T-helper 2 cell treated with Interferon-gamma antibody and Interleukin-4, amounts not matched to agents 100 ng/mL and 5 ng/mL, for 36 hours (primary cell): ENCODE data around the gene ENOX1. TPM values are rescaled to one million over a fixed set of nuclear protein-coding genes. Genes with fewer than 3 reads are reported as not detected.

Experiments
- intact Hi-C: fragments of 100-400 bp; cut with micrococcal nuclease; formaldehyde crosslinking; loops from one replicate; pipeline ENCODE4 v1.15.1; 2023
- total RNA-seq: library from RNA; stranded (reverse); gene quantifications from 2 replicates; pipeline ENCODE4 v1.2.3, GENCODE V29; 2022

Gene ENOX1
- total RNA-seq, 1 donor from 2014 or later, result not detected

DNA sequence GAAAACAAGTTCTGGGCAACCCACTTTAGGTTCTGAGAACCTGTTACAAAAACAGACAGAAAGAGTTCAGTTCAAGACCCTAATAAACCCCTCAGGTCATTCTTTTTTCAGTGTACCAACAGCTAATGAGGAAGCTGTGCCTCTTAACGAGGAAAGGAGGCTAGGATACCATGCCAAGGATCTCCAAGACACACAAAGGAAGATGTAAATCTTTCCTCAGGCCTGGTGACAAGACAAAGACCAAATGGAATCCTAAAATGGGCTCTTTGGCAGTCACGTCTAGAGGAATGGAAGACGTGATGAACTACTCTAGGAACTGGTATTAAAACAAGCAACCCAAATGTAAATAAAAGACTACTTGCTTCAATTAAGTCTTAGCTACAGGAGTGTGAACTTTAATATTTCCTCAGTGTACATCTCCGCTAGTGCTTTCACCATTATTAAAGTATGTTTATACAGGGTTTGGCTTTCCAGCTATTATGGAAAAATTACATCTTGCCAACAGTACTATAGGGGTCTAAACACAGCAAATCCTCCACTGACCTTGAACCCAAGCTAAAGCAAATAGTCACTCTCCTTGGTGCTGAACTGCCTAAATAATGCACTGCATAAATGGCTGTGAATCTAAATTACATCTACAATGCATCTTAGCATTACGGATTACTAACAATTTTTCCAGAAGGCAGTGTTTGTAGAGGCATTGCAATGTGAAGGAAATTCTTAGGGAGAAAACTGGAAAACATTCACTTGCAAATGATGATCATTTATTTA lies 42.3 kb downstream of the ENOX1 start:
- intact Hi-C loops, result no loop called here

DNA sequence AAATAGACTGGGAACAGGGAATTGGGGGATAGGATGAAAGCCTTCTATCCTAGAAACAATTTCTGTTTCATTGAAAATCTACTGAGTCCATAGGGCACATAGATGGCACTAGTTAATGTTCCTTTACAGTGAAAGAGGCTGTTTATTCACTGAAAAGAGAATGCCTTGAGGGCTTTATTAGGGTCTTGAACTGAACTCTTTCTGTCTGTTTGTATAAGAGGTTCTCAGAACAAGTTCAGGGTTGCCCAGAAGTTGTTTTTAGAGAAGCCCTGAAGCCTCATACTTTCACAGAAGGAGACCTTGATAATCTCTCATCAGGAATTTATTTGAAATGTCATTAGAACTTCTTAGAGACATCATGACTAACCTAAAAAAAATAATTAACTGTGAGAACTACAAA lies 43.9 kb downstream of the ENOX1 start:
- intact Hi-C loops, result no loop called here

DNA sequence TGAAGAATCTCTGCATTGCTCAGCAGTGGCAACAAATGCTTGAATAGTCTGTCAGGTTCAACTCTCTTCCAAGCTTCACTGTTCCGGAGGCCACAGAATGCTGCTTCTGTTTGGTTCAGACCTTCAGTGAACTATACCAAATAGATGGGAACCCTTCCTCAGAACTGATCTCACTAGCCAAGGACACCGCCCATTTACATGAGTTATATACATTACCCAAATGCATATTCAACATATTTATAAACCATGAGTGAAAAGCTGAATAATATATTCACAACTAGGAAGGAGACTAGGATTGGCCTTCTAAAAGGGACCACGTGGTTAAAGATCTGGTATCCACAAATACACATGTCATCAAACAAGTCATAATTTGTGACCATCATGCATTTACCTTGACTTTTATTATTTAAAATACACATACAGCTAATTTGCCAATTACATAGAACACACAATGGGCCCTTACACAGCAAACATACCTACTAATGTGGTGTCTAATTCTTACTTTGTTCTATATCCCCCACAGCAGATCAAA lies 49.3 kb downstream of the ENOX1 start:
- intact Hi-C loops, result no loop called here

DNA sequence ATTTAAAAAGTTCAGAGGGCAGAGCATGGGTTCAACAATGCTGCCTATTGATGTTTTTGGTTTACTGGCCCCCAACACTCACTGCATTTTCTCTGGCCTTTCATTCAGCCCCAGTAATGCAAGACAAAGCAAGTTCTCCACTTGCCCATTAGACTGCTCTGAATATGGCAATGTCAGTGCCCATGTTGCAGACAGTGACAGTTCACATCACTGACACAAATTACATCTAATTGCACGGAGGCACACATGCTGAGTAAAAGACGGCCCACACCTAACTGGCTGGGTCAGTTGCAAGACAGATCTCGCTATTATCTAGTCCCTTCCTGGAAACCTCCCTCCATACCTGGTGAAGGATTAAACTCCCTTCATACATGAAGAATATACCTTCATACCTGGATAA lies 54.0 kb downstream of the ENOX1 start:
- intact Hi-C loops, result no loop called here

DNA sequence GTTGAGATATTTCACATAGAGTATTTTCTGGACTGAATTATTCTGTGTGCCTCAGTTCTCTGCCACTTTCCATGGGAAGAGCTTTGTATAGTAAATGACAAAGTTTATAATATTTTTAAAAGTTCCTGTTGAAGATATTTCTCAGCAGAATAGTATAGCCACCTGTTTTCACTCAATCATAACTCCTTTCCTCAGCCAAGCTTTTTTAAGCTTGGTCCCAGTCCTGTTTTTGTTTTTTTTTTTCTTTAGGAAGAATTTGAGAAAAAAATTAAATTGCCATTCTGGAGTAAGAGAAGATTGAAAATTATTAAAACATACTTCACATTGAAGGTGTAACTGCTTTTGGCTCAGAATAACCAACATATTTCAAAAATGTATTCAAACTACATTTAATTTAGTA lies 55.5 kb downstream of the ENOX1 start:
- intact Hi-C loops, result no loop called here

DNA sequence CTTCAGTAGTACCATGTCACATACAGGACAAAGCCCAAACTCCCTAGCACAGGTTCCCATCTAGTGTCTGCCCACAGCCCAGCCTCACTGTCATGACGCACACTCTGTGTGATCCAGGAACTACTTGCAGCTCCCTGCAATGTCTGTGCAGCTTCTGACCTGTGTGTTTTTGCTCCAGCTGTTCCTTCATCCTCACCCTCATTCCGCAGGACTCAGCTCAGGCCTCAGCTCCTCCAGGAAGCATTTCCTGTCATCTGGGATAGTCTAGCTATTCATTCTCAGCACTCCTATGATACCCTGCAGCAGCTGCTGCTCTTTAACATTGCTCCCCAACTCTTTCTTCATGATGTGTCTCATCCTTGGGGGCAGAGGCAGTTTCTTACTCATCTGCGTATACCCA lies 56.1 kb downstream of the ENOX1 start:
- intact Hi-C loops, result no loop called here

DNA sequence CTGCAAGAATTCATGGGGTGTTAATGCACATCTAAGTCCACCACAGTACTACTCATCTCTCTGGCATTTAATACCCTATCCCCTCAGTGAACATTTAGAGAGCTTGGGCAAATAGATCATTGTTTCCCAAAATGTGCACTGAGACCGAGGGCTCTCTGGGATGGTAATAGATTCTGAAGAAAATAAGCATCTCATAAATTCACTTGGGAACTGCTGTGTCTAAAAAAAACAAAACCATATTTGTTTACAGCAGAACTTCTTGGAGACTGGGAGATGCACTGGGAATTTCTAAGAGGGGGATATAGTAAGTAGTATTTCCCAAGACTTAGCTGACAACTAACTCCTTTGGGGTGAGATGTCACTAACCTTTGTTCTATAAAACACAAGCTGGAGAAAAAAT lies 58.4 kb downstream of the ENOX1 start:
- intact Hi-C loops, result no loop called here

DNA sequence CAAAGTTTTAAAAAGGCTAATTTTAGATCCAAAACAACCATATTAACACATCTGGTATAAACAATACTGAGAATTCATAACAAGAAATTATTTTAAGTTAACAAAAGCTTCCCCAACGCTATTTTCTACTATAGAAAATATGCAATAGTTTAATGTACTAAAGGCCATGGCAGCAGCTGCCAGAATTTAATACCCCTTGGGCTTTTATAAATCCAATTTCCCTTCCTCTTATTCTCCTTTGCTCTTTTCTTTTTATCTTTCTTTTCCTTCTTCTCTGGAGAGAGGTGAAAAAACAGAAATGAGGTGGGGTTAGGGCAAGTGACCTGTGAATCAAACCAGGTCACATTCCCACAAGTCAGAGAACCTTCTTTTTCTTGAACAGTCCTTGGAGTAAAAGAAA lies 58.9 kb downstream of the ENOX1 start:
- intact Hi-C loops, result no loop called here

DNA sequence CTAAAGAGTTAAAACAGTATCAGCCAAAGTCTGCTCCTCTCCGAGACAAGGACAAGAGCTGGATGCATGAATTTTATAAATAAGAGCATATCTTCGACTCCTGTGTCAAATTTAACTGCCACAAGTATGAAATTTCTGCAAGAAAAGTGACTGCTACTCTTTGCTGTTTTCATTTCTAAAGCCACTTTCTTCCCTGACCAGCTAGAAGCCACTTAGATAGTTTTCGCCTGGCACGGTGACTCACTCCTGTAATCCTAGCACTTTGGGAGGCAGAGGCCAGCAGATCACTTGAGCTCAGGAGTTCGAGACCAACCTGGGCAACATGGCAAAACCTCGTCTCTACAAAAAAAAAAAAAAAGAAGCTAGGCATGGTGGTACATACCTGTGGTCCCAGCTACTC lies 61.3 kb downstream of the ENOX1 start:
- intact Hi-C loops, result no loop called here

DNA sequence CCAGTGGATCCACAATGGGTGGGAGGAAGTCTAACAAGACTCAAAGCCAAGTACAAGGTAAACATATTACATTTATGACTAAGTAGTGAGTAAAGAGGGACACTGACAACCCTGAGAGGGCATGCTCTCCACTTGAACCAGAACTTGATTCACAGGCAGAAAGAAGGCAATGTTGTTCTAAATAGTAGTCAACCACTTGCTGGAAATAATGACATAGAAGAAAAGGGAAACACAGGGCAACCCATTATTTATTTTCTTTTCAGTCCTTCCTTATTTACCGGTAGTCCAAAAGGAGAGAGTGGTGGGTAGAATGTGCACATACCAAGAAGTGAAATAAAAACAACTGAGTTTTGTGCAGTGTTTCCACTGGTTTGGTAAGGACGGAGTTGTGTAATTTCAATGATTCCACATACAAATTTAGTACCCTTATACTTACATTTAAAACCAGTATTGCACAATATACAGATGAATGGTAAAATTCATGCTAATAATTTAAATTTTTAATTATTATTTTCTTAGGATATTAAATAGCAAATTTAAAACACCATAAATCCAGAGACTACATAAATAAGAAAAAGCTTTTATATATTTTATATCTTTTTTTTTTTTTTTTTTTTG lies 65.9 kb downstream of the ENOX1 start:
- intact Hi-C loops, result no loop called here

DNA sequence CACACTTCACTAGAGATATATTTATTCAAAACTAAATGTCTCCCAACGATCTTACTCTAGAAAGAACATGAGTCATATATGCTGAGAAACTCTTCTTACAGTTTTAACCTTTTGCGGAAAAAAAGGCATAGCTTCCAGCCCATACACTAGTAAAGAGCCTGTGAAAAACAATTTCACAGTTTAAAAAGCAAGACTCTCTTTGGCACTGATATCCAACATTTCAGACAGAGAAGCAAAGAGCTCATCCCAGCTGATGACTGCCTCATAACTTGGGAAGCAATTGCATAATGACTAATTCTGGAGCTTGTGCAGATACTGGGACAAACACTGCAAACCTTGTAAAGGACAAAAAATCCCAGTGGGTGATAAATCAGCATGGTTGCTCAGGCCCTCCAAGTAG lies 88.0 kb downstream of the ENOX1 start:
- intact Hi-C loops, result no loop called here

DNA sequence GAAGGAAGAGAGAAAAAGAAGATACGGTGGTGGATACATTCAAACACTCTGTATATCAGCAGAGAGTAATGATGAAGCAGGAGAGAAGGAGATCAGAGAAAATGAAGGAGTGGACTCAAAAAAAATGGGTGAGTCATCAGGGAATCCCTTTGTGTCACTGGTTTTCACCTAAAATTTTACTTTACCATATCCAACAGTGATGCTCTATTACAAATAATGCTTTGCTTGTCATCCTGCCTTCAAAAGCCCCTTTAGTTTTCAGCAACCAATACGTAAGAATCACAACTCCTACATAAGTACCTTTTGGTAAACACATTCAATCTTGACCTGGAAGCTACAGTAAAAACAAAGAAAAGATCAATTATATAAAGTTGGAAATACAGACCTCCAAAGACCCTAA lies 88.8 kb downstream of the ENOX1 start:
- intact Hi-C loops, result no loop called here

DNA sequence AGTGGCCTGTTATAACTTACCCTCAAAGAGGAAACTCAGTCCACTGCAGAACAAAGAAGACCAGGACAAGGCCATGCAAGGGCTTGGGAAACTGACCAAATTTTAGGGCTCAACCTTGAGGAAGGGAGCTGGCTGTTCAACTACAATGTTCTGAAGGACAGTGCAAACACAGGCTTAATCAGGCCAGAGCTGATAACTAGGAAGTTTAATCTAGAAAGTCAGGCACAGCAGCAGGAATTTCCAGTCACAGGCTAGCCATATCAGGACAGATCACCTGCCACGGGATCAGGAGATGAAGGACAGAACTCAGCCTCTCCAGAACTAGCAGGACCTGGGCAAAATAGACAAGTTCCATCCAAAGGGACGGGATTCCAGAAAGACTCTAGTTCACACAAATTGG lies 89.4 kb downstream of the ENOX1 start:
- intact Hi-C loops, result no loop called here

DNA sequence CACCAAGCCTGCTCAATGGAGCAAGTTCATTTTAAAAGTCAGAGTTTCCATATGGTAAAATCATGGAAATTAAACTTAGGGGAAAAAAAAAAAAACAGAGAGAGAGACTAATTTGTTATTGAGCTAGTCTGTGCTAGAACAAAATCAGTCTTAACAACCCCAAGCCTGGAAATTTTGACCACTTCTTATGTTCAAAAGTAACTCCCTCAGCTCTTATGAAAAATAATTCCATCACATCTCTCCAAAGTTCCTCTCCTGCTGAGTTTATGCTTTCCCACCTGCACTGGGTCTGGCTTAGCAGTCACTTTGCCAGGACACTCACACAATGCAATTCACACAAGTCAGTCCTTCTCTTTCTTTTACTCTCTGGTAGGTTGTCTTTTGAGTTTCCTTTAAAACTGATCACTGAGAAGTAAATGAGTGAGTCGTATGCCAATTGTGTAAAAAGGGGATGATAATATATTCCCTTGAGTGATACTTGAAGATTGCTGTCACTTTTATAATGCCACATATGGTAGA lies 92.6 kb downstream of the ENOX1 start:
- intact Hi-C loops, result no loop called here

DNA sequence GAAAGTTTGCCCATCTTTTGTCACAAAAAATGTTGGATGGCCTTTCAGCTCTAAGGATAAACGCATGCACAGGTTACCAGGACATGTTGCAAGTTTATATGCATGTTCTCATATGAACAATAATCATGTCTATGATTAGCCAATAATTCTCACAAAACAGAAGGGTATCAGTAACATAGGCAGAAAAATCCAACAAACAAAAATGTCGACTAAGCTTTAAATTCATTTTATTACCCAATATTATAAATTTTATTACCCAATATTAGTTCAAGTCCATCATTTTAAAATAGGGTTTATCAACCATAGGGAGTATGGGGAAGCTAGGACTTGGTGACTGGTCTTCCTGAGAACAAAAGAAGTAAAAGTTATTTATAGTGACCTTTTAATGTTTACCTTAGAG lies 93.1 kb downstream of the ENOX1 start:
- intact Hi-C loops, result no loop called here

DNA sequence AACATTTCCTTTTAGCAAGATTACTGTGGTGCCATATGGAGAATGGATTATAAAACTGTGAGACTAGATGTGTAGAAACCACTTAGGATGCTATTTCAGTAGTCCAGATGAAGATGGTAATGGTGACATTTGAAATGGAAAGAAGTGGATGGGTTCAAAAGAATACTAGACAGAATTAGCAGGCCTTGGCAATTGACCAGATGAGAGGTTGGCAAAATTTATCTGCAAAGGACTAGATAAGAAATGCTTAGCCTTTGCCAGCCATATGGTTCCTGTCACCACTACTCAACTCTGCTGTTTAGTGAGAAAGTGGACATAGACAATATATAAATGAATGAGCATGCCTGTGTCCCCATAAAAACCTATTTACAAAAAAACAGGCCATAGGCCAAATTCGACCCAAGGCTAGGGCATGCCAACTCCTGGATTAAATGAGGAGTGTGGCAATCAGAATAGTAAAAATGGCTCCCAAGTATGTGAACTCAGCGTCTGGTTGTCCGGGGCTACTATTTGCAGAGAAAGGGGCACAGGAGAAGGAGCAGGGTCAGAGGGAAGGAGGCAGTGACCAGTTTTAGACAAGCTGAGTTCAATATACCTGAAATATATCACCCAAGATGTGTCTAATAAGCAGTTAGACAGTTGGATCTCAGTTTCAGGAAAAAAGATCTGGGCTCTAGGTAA lies 98.4 kb downstream of the ENOX1 start:
- intact Hi-C loops, result no loop called here

DNA sequence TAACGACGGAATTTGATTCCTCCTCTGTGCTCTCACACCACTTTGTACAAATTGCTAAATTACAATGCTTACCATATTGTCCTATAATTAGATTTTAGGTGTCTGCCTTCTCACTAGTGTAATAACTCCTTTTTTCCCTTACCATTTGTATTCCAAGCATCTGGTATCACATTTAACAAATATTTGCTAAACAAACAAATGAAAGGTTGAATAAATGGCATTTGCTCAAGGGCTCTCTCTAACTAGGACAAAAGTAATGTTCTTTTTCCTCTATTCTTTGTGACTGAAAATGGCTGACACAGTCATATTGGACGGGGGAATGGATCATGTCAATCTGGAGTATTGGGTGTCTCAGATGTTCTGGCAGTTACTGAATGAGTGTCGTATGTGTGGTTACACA lies 99.7 kb downstream of the ENOX1 start:
- intact Hi-C loops, result no loop called here

DNA sequence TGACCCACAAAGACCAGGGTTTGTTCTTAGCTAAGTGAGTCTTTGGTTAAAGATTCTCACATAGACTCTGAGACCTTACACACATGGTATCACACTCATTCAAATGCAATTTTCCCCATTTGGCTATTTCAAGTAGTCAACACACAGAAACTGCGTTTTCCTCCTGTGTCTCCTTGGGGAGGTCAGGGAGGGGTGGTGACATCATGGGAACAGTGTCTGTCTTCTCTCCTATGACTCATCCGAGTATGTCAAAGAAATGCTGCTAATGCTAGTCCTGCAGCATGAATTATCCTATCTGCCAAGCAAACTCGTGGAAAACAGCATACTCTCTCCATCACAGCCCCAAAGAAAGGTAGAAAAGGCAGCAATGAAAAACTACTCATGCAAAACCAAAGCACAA lies 100.2 kb downstream of the ENOX1 start:
- intact Hi-C loops, result no loop called here

DNA sequence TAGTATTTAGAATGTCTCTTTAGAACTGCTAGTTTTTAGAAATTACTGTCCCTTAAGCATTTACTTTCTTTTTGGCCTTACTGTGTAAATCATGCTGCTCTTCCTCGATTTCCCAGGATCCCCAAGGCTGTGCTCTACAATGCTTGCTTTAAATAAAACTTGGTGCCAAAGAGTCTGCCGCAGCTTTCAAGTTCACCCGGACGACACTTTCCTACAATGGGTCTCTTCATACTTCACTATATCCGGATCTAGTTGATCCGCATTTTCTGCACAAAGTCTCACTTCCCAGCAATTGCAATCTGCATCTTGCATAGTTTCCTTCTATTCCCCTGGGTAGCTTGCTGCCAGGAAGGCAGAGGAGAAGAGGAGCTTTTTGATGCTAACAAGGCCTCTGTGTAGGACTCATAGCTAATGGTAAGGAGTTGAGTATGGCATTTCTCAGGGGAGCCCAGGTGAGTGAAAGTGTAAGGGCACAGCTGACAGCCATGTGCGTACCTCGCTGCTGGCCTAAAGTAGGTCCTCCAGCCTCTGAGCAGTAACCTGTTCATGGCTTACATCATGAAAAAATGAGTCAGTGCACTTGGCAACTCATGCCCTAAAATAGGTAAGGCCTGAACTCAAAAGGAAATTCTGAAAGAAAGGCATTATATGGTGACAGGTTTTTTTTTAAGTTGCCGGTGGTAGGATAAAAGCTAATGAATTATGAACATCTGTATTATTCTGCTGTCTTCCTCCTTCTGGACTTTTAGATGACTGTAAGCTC lies 101.6 kb downstream of the ENOX1 start:
- intact Hi-C loops, result no loop called here

DNA sequence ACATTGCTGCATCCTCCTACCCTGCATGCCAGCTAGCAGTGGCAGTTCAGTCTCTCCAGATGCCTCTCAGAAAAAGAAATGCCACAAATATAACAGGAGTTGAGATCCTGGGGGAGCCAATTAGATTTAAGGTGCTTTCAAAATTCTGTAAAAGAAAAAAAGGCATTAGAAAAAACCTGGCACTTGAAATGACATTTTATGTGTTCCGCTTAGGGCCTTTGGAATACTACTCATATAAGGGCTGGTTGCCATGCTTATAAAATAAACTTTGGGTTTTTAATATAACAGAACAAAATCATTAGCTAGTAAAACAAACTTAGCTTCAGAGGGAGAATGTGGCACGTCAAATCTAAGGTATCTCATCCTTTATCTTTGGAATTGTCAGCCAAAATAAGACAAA lies 104.1 kb downstream of the ENOX1 start:
- intact Hi-C loops, result no loop called here

DNA sequence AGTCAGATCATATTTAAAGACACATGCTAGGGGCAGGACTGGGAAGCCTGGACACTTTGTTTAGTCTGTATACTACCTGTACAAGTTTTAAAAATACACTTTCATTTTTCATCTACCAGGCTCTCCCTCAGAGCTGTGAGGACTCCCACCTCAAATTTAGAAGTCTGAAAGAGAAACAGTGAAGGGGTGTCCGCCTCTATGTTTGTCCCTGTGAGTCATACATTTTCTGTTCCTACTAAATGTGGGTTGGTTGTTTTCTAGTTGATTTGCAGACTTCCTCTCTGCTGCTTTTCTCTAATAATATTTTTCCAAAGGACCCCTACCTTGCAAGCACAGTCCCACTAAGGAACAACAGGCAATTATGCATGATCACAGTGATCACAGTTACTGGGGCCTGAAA lies 110.5 kb downstream of the ENOX1 start:
- intact Hi-C loops, result no loop called here

DNA sequence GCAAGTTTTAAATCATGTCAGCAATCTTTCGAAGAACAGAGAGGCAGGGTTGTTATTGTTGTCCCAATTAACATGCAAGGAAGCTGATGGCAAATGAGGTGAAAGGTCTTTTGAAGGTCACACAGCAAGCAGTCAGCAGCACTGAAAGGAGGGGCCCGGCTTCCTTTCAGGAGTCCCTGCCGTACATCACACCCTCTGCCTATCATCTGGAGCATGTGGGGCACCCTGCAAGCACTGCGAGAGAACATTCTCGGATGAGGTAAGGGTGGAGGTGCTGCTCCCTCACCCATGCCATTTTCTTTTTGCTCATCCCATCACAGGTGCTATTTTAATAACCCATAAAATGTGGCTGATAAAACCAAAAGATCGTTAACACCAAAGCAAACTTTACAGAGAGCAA lies 111.2 kb downstream of the ENOX1 start:
- intact Hi-C loops, result no loop called here
